MM.1S (cell line): ENCODE data around the gene PTPN3.

Source experiments
- EZH2phosphoT487 ChIP-seq: fragments of 300-600 bp; sonication (generic); IDR thresholded peaks from 2 replicates; pipeline ENCODE4 v1.6.1; 2018; ENCODE audit warnings: antibody characterized with exemption, low read length
- TF ChIP-seq, protein P1 (sequence below): fragments of 300-600 bp; sonication (generic); IDR thresholded peaks from 2 replicates; pipeline ENCODE4 v1.5.1; 2016; ENCODE audit warnings: antibody characterized with exemption, low read length, mixed read lengths

DNA sequence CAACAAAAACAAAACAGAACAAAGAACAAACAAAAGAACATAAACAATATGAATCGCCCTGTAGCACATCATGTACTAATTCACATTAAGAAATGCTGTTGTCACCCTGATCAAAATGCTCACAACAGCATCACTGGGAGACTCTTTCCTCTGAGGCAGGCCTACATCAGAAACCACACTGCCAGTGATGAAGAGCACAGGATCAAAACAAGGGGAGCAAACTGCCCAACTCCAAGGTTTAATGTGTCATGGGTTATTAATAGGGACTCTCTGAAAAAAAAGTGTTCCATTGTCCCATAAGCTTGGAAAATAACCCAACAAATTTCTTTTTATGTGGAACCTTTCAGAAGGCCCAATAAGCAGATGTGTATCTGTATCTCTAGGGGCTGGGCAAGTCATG lies 74.2 kb downstream of the PTPN3 start:
- TF ChIP-seq EZH2phosphoT487 = no peak
- TF ChIP-seq, protein P1, sequence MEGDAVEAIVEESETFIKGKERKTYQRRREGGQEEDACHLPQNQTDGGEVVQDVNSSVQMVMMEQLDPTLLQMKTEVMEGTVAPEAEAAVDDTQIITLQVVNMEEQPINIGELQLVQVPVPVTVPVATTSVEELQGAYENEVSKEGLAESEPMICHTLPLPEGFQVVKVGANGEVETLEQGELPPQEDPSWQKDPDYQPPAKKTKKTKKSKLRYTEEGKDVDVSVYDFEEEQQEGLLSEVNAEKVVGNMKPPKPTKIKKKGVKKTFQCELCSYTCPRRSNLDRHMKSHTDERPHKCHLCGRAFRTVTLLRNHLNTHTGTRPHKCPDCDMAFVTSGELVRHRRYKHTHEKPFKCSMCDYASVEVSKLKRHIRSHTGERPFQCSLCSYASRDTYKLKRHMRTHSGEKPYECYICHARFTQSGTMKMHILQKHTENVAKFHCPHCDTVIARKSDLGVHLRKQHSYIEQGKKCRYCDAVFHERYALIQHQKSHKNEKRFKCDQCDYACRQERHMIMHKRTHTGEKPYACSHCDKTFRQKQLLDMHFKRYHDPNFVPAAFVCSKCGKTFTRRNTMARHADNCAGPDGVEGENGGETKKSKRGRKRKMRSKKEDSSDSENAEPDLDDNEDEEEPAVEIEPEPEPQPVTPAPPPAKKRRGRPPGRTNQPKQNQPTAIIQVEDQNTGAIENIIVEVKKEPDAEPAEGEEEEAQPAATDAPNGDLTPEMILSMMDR = no peak
